Measurements from ENCODE around the gene SCP2D1. TPM values are rescaled to one million over a fixed set of nuclear protein-coding genes. Genes with fewer than 3 reads are reported as not detected.

The SCP2D1 gene
- total RNA-seq, 4 donors from 2014 or later: not detected

- TF ChIP-seq CTCF (IDR thresholded peaks at IDR 0.05): no peak
- TF ChIP-seq POLR2A (IDR thresholded peaks at IDR 0.05): no peak
- Histone ChIP-seq H3K4me3 (no peak overlapping the region), H3K27me3 (no peaks in the 10 kb centered on the region), H3K27ac (no peak overlapping the region), H3K36me3 (no peaks in the 10 kb centered on the region), H3K4me1 (no peaks in the 10 kb centered on the region), H3K9me3 (no peaks in the 10 kb centered on the region)
- DNase-seq: no peak
These were observed 22.1 kb downstream of the SCP2D1 start for GRCh38 chr20:18835466-18836256.

- DNase-seq: no peak
- TF ChIP-seq CTCF (IDR thresholded peaks at IDR 0.05) (no peak), POLR2A (IDR thresholded peaks at IDR 0.05) (no peak)
- Histone ChIP-seq H3K4me3 (no peak overlapping the region), H3K9me3 (no peaks in the 10 kb centered on the region), H3K27me3 (no peaks in the 10 kb centered on the region), H3K36me3 (no peaks in the 10 kb centered on the region), H3K4me1 (no peaks in the 10 kb centered on the region), H3K27ac (no peak overlapping the region)
These were observed 24.1 kb downstream of the SCP2D1 start for GRCh38 chr20:18837718-18838117.

GRCh38 chr20:18839507-18840247 is 26.1 kb downstream of the SCP2D1 start:
- Histone ChIP-seq H3K27me3 (no peaks in the 10 kb centered on the region), H3K4me1 (no peaks in the 10 kb centered on the region), H3K4me3 (no peak overlapping the region), H3K36me3 (no peaks in the 10 kb centered on the region), H3K27ac (no peak overlapping the region), H3K9me3 (no peaks in the 10 kb centered on the region)
- no peak for DNase-seq
- TF ChIP-seq POLR2A (IDR thresholded peaks at IDR 0.05) (no peak), CTCF (IDR thresholded peaks at IDR 0.05) (no peak)

GRCh38 chr20:18840248-18840645 is 26.7 kb downstream of the SCP2D1 start:
- TF ChIP-seq POLR2A (IDR thresholded peaks at IDR 0.05) (no peak), CTCF (IDR thresholded peaks at IDR 0.05) (no peak)
- DNase-seq: no peak

GRCh38 chr20:18845017-18845416 is 31.4 kb downstream of the SCP2D1 start:
- Histone ChIP-seq H3K4me1 (no peaks in the 10 kb centered on the region), H3K4me3 (no peak overlapping the region), H3K27ac (no peak overlapping the region), H3K27me3 (no peaks in the 10 kb centered on the region), H3K36me3 (no peaks in the 10 kb centered on the region), H3K9me3 (no peaks in the 10 kb centered on the region)
- no peak for DNase-seq
- TF ChIP-seq POLR2A (IDR thresholded peaks at IDR 0.05) (no peak), CTCF (IDR thresholded peaks at IDR 0.05) (no peak)

More at GRCh38 chr20:18840248-18840645, 26.7 kb downstream of the SCP2D1 start:
- no peaks in the 10 kb centered on the region for H3K36me3 ChIP-seq
- H3K9me3 ChIP-seq: no peaks in the 10 kb centered on the region
- H3K4me1 ChIP-seq: no peaks in the 10 kb centered on the region
- no peak overlapping the region for H3K27ac ChIP-seq
- no peak overlapping the region for H3K4me3 ChIP-seq
- H3K27me3 ChIP-seq: no peaks in the 10 kb centered on the region

Data from Peyer's patch (tissue), 4 donors.